Mucosa of descending colon (tissue), 3 donors: ENCODE measurements around the gene PTPRD. TPM values are rescaled to one million over a fixed set of nuclear protein-coding genes. Genes with fewer than 3 reads are reported as not detected.

Source experiments
- ATAC-seq: fragments of 200-7000 bp; cut with Tn5 transposase; one replicate; pipeline ENCODE4 v1.9.1; 2020; ENCODE audit warnings: mild to moderate bottlenecking, moderate library complexity
- DNase-seq, 3 donors: peaks; one replicate each; pipeline ENCODE4 v3.0.0-alpha.2; 2020
- H3K36me3 ChIP-seq: fragments of 200-600 bp; one replicate; pipeline ENCODE4 v1.8.0; 2021; ENCODE audit warnings: low read depth, mild to moderate bottlenecking
- H3K4me1 ChIP-seq: fragments of 200-600 bp; one replicate; pipeline ENCODE4 v1.8.0; 2021; ENCODE audit warnings: low read depth, mild to moderate bottlenecking
- H3K4me3 ChIP-seq: fragments of 200-600 bp; one replicate; pipeline ENCODE4 v1.8.0; 2021; ENCODE audit warnings: mild to moderate bottlenecking
- H3K9me3 ChIP-seq: fragments of 200-600 bp; one replicate; pipeline ENCODE4 v1.8.0; 2021; ENCODE audit warnings: mild to moderate bottlenecking
- CTCF ChIP-seq: fragments of 200-600 bp; IDR thresholded peaks from one replicate; pipeline ENCODE4 v1.8.0; 2022; ENCODE audit warnings: antibody characterized with exemption, mild to moderate bottlenecking
- intact Hi-C, 2 donors: fragments of 100-400 bp; cut with DNase I in 1 of 2; cut with micrococcal nuclease in 1 of 2; formaldehyde crosslinking; loops; one replicate each; pipeline versions ENCODE4 v1.11.0 to v1.11.1; 2022; cut with DNase I, micrococcal nuclease
- total RNA-seq, 3 donors: library from RNA; stranded (reverse); fragmentation: NEBNext Ultra II Directional in 2 of 3; extraction: Animal tissue kit (Norgen Biotek cat#: 25700) in 2 of 3; gene quantifications; one replicate each; pipeline versions ENCODE4 v1.2.1 to v1.2.4, GENCODE V29; 2021 to 2023
- donor health status: DM: no; HTN: no; CAD: no; lungs with moderate emphysema.
- donor health status: DM: no; HTN: no; CAD: no.
- donor health status: DM: no; HTN: yes; CAD: no.

Gene PTPRD
- total RNA-seq, 3 donors from 2014 or later = 52.7 to 128 (median 113) TPM

GRCh38 chr9:10339152-10339551, 273.6 kb downstream of the PTPRD start:
- intact Hi-C loops = no loop called here
- DNase-seq (no peak), ATAC-seq (no peak)
- Histone ChIP-seq H3K4me3 (no peak overlapping the region), H3K9me3 (no peaks in the 10 kb centered on the region), H3K4me1 (no peaks in the 10 kb centered on the region), H3K36me3 (no peaks in the 10 kb centered on the region)
- TF ChIP-seq CTCF = no peak

GRCh38 chr9:10331157-10331556, 281.6 kb downstream of the PTPRD start:
- Histone ChIP-seq H3K9me3 (no peaks in the 10 kb centered on the region), H3K4me3 (no peak overlapping the region), H3K4me1 (no peaks in the 10 kb centered on the region), H3K36me3 (no peaks in the 10 kb centered on the region)
- DNase-seq (no peak), ATAC-seq (no peak)
- no peak for TF ChIP-seq CTCF
- intact Hi-C loops = no loop called here

- H3K9me3 ChIP-seq = no peaks in the 10 kb centered on the region
- no peaks in the 10 kb centered on the region for H3K36me3 ChIP-seq
- intact Hi-C loops = no loop called here
- H3K4me1 ChIP-seq = no peaks in the 10 kb centered on the region
- ATAC-seq = no peak
- H3K4me3 ChIP-seq = no peak overlapping the region
- no peak for TF ChIP-seq CTCF
- no peak for DNase-seq
Observed at GRCh38 chr9:10282084-10282483, 330.7 kb downstream of the PTPRD start.

DNA sequence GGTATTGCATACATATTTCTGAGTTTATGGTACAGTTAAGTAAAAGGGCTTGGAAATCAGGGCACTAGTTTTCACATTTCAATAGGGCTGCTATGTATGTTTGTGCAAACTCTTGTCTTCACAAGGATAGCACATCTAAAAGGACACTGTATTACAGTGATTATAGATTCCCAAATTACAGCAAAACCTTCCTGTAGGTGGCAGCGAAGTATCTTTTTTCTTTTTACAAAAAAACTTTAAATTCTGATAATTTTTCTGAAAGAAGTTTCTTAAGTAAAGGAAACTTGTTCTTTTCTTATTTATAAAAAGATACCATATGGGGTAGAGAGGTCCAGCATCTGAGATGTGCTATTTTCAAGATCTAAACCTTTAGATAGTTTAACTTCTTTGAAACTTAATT, 337.8 kb downstream of the PTPRD start:
- Histone ChIP-seq H3K9me3 (no peaks in the 10 kb centered on the region), H3K36me3 (no peaks in the 10 kb centered on the region), H3K4me1 (no peaks in the 10 kb centered on the region), H3K4me3 (no peak overlapping the region)
- DNase-seq (no peak), ATAC-seq (no peak)
- intact Hi-C loops = no loop called here
- no peak for TF ChIP-seq CTCF

- H3K4me1 ChIP-seq = no peaks in the 10 kb centered on the region
- ATAC-seq = no peak
- H3K36me3 ChIP-seq = no peaks in the 10 kb centered on the region
- H3K9me3 ChIP-seq = no peaks in the 10 kb centered on the region
- no peak for DNase-seq
- no peak for TF ChIP-seq CTCF
- intact Hi-C loops = no loop called here
- H3K4me3 ChIP-seq = no peak overlapping the region
Observed at GRCh38 chr9:10274175-10274574, 338.6 kb downstream of the PTPRD start.

- DNase-seq (no peak), ATAC-seq (no peak)
- Histone ChIP-seq H3K36me3 (no peaks in the 10 kb centered on the region), H3K9me3 (no peaks in the 10 kb centered on the region), H3K4me1 (no peaks in the 10 kb centered on the region), H3K4me3 (no peak overlapping the region)
- intact Hi-C loops = no loop called here
- no peak for TF ChIP-seq CTCF
Observed at GRCh38 chr9:10272830-10273229, 340.0 kb downstream of the PTPRD start.
